ENCODE measurements around the gene ABCG8.

ABCG8 gene

GRCh38 chr2:43927442-43927841, 88.7 kb downstream of the ABCG8 start:
- DNase-seq, result no peak

GRCh38 chr2:43931293-43931692, 92.5 kb downstream of the ABCG8 start:
- no peak for DNase-seq

All from NCI-H1092 (cell line).